DND-41 (cell line): ENCODE measurements around the gene RNF175.

Source experiments
- ATAC-seq: fragments of 200-7000 bp; cut with Tn5 transposase; 3 replicates; pipeline ENCODE4 v1.9.1; 2021; ENCODE audit warnings: low read depth; ENCODE audit not compliant: insufficient read depth
- DNase-seq: peaks from one replicate; pipeline ENCODE4 v3.0.0-alpha.2; 2020
- H2AFZ ChIP-seq: 2 replicates; pipeline ENCODE4 v1.6.0; 2012; ENCODE audit warnings: low read depth, low read length
- H3K27ac ChIP-seq: 2 replicates; pipeline ENCODE4 v1.5.1; 2012; ENCODE audit warnings: low read length, inconsistent platforms
- H3K27me3 ChIP-seq: fragments of 200-600 bp; sonication (generic); 2 replicates; pipeline ENCODE4 v1.6.0; 2012; ENCODE audit warnings: low read length, mild to moderate bottlenecking, inconsistent platforms; ENCODE audit not compliant: insufficient read depth, poor library complexity
- H3K36me3 ChIP-seq: 2 replicates; pipeline ENCODE4 v1.5.1; 2012; ENCODE audit warnings: low read length, inconsistent platforms; ENCODE audit not compliant: insufficient read depth
- H3K4me1 ChIP-seq: 2 replicates; pipeline ENCODE4 v1.5.1; 2012; ENCODE audit warnings: mild to moderate bottlenecking, low read length; ENCODE audit not compliant: insufficient read depth
- H3K4me2 ChIP-seq: 2 replicates; pipeline ENCODE4 v1.6.0; 2012; ENCODE audit warnings: mild to moderate bottlenecking, moderate library complexity, low read length, inconsistent platforms; ENCODE audit not compliant: insufficient read depth
- H3K4me3 ChIP-seq, 2 experiments: fragments of 200-600 bp in 1 of 2; shearing (Covaris generic) in 1 of 2; 2 replicates each; pipeline ENCODE4 v1.5.1; 2012 to 2016; ENCODE audit warnings: inconsistent platforms in 2 of 2, low read length in 2 of 2, mild to moderate bottlenecking in 2 of 2, low read depth in 1 of 2, moderate library complexity in 1 of 2
- H3K79me2 ChIP-seq: 2 replicates; pipeline ENCODE4 v1.6.0; 2012; ENCODE audit warnings: low read length, inconsistent platforms; ENCODE audit not compliant: insufficient read depth
- H3K9ac ChIP-seq: 2 replicates; pipeline ENCODE4 v1.6.0; 2012; ENCODE audit warnings: low read depth, mild to moderate bottlenecking, inconsistent platforms, low read length, moderate library complexity
- H3K9me3 ChIP-seq: 2 replicates; pipeline ENCODE4 v1.5.1; 2012; ENCODE audit warnings: low read length, moderate library complexity, mild to moderate bottlenecking, inconsistent platforms; ENCODE audit not compliant: insufficient read depth, severe bottlenecking
- H4K20me1 ChIP-seq: 2 replicates; pipeline ENCODE4 v1.6.0; 2012; ENCODE audit warnings: low read length; ENCODE audit not compliant: insufficient read depth
- EZH2 ChIP-seq: IDR thresholded peaks from 3 replicates; pipeline ENCODE4 v1.6.1; 2012; ENCODE audit warnings: borderline replicate concordance, low read depth, mild to moderate bottlenecking, moderate library complexity, low read length, inconsistent platforms; ENCODE audit not compliant: severe bottlenecking
- TF ChIP-seq, protein P1 (sequence below): IDR thresholded peaks from 2 replicates; pipeline ENCODE4 v1.5.1; 2012; ENCODE audit warnings: borderline replicate concordance, low read length, moderate library complexity, mild to moderate bottlenecking; ENCODE audit not compliant: poor library complexity, severe bottlenecking; ENCODE audit errors: extremely low read depth

Gene RNF175

DNA sequence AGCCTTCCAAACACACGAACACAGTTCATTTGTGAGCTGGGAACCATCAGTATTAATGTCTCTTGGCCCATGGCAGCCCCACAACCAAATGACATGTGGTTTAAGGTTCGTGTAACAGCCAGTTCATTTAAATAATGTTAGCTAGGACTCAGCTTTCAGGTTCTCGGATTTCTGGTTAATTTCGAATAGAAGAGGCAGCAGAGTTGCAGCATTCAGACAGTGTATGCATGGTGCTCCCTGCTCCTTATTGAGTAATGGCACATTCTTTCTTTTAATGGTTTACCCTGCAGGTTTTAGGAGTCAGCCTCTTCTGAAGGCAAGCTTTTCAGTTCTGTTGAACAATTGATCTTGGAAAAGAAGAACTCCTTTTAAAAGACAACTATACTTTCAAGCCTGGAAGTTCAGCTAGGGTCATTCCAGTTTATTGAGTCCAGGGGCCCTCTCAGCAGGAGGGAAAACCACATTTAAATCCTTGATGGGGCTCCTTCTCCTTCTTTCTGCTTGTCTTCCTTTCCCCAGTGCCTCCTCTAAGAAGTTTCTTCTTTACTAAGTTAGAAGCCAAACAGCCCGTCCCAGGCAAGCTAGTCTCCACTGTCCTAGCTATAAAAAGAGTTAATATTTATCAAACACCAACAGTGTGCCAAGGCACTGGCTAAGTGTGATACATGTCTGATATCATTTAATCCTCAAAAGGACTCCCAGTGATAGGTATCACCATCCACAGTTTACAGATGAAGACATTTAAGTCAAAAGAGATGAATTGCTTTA lies 5.0 kb upstream of the RNF175 start:
- Histone ChIP-seq H3K4me1 (no peaks in the 10 kb centered on the region), H3K4me2 (no peak overlapping the region), H2AFZ (no peak overlapping the region), H3K36me3 (no peaks in the 10 kb centered on the region), H4K20me1 (no peaks in the 10 kb centered on the region), H3K79me2 (no peaks in the 10 kb centered on the region), H3K9me3 (no peaks in the 10 kb centered on the region), H3K27me3 (no peaks in the 10 kb centered on the region), H3K27ac (no peak overlapping the region), H3K9ac (no peak overlapping the region), H3K4me3 (no peak overlapping the region)
- DNase-seq: no peak
- TF ChIP-seq, protein P1, sequence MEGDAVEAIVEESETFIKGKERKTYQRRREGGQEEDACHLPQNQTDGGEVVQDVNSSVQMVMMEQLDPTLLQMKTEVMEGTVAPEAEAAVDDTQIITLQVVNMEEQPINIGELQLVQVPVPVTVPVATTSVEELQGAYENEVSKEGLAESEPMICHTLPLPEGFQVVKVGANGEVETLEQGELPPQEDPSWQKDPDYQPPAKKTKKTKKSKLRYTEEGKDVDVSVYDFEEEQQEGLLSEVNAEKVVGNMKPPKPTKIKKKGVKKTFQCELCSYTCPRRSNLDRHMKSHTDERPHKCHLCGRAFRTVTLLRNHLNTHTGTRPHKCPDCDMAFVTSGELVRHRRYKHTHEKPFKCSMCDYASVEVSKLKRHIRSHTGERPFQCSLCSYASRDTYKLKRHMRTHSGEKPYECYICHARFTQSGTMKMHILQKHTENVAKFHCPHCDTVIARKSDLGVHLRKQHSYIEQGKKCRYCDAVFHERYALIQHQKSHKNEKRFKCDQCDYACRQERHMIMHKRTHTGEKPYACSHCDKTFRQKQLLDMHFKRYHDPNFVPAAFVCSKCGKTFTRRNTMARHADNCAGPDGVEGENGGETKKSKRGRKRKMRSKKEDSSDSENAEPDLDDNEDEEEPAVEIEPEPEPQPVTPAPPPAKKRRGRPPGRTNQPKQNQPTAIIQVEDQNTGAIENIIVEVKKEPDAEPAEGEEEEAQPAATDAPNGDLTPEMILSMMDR: no peak
- no peak for TF ChIP-seq EZH2
- ATAC-seq: no peak

DNA sequence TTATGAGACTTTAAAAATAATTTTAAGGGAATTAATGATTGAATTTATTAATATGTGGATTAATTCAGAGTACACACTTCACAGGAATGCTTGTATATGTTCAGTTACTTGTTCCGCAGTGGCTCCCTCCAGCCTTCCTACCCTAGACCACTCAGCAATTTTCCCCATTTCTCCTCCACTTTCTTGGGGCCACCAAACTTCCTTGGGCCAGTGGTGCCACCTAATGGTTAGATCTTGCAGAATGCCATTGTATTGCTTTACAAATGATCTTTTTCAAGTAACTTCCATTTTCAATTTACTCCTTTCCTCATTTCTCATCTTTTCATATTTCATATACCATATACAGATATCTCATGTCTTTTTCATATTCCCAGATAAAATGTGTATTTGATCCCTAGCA lies 3.6 kb upstream of the RNF175 start:
- Histone ChIP-seq H3K36me3 (no peaks in the 10 kb centered on the region), H3K4me1 (no peaks in the 10 kb centered on the region), H3K9me3 (no peaks in the 10 kb centered on the region), H3K9ac (no peak overlapping the region), H3K27ac (no peak overlapping the region), H3K27me3 (no peaks in the 10 kb centered on the region), H2AFZ (no peak overlapping the region), H3K4me3 (no peak overlapping the region), H4K20me1 (no peaks in the 10 kb centered on the region), H3K4me2 (no peak overlapping the region), H3K79me2 (no peaks in the 10 kb centered on the region)
- ATAC-seq: no peak
- TF ChIP-seq EZH2: no peak
- TF ChIP-seq, protein P1: peak; percentile 59
- DNase-seq: no peak

DNA sequence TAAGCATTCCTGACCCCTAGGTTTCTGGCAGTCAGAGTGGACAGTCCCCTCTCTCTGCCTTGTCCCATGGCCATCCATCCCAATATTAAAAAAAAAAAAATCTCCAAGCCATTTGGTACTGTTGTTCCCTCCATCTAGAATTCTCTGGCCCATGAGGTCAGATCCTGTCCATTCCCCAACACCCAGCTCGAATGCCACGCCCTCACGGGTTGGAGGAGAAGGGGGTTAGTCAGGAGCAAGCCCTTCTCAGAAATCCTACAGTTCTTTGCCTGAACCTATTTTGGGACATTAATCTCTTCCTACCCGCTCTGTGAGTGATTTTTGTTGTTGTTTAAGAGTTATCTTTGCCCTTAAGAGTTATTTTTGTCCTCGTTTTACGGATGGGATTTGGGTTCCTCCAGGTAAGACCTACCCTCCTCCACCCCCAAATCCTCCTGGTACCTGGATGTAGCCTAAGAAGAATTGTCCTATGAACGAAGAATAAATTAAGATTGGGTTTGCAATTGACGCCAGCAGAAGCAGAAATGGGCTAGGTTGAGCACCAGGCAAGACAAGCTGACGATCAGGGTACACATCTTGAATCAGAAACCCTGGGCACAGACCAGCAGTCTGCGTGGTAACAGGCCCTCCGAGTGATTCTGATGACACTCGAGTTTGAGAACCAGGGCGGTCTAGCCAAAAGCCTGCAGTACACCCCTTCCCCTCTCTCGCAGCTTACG lies 977 bp downstream of the RNF175 start:
- H3K27me3 ChIP-seq: no peaks in the 10 kb centered on the region
- H3K36me3 ChIP-seq: no peaks in the 10 kb centered on the region
- no peak overlapping the region for H3K4me2 ChIP-seq
- H3K4me1 ChIP-seq: no peaks in the 10 kb centered on the region
- no peak overlapping the region for H3K9ac ChIP-seq
- DNase-seq (no peak), ATAC-seq (no peak)
- no peaks in the 10 kb centered on the region for H4K20me1 ChIP-seq
- H3K79me2 ChIP-seq: no peaks in the 10 kb centered on the region
- H2AFZ ChIP-seq: no peak overlapping the region
- H3K4me3 ChIP-seq: no peak overlapping the region
- TF ChIP-seq EZH2: no peak
- TF ChIP-seq, protein P1: no peak
- H3K27ac ChIP-seq: no peak overlapping the region
- H3K9me3 ChIP-seq: no peaks in the 10 kb centered on the region
